NCI-H2196 (cell line): ENCODE measurements around the gene NSF.
"Not testable (repeated sequence)": the region's sequence is repeated elsewhere in the genome, so short reads cannot be mapped to it uniquely, and the experiment has no call there.

ENCODE experiments used
- DNase-seq: peaks from one replicate; lab custom pipeline; 2025; ENCODE audit not compliant: unreplicated experiment; lab: John Stamatoyannopoulos, UW

NSF gene

DNA sequence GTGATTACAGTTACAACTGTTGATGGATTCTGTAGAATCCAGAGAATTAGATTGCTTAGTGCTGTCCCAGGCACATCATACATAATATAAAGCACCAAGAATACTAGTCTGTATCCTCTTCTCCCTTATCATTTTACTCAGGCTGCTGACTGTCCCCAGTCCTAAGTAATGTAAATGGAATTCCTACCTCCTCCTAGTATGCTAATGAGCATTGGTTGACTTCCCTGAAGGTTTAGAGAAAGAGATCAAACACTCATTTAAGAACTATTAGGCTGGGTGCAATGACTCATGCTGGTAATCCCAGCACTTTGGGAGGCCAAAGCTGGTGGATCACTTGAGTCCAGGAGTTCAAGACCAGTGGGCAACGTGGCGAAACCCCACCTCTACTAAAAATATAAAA lies 37.0 kb downstream of the NSF start:
- DNase-seq = not testable (repeated sequence)

- not testable (repeated sequence) for DNase-seq
These were observed 38.4 kb downstream of the NSF start for GRCh38 chr17:46628753-46629436.

- DNase-seq = not testable (repeated sequence)
These were observed 41.7 kb downstream of the NSF start for GRCh38 chr17:46632146-46632545.

GRCh38 chr17:46634844-46635243 lies 44.4 kb downstream of the NSF start:
- DNase-seq = not testable (repeated sequence)

DNA sequence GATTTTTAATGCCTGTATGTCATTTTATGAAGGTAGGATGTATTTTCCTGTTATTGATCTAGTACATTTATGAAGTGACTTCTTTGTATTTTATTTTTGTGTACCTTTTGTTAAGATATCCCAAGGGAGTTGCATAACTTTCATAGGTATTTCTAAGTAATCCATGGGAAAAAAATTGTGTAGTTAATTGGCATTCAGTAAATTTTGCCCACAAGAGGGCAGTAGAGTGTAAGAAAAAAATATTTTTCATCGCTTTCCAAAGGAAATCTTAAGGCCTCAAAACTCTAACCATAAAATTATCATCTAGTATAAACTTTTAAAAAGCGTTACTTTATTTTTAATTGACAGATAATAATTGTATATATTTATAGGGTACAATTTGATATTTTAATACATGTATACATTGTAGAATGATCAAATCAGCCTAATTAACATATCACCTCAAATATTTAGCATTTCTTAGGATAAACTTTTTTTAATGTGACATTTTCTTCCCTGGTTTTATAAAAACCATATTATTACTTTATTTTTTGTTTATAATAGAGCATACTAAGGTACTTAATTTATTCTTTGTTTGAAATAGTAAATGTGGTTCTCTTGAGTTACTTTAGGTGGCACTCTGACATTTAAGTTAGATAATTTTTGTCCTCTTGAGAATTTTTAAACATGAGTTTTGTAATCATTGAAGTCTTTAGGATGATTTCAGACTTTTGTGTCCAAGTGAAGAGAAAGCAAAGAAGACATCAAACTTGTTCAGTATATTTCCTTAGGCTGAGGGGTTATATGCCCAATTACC lies 51.6 kb downstream of the NSF start:
- DNase-seq = not testable (repeated sequence)

DNA sequence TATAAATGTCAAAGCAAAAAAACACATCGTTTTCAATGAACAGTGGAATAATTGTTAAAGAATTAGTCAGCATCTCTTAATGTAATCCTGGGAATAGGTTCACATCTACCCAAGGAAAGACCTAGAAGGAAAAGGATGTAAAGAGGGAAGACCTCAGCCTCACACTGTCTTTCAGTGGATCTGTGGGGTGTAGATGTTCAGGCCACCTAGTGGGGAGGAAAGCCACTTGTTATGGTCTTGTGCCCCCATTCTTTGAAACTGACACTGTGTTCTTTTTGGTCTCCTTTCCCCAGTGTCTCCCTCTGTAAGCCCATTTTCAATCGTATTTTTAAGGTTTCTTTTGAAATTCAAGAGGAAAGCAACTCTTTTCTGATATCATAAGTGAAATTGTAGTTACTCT lies 56.8 kb downstream of the NSF start:
- not testable (repeated sequence) for DNase-seq

GRCh38 chr17:46647688-46648278 lies 57.3 kb downstream of the NSF start:
- DNase-seq = not testable (repeated sequence)

GRCh38 chr17:46649246-46649645 lies 58.8 kb downstream of the NSF start:
- not testable (repeated sequence) for DNase-seq

- not testable (repeated sequence) for DNase-seq
These were observed 61.7 kb downstream of the NSF start for GRCh38 chr17:46652024-46652643.

GRCh38 chr17:46658235-46658634 lies 67.8 kb downstream of the NSF start:
- DNase-seq = not testable (repeated sequence)

DNA sequence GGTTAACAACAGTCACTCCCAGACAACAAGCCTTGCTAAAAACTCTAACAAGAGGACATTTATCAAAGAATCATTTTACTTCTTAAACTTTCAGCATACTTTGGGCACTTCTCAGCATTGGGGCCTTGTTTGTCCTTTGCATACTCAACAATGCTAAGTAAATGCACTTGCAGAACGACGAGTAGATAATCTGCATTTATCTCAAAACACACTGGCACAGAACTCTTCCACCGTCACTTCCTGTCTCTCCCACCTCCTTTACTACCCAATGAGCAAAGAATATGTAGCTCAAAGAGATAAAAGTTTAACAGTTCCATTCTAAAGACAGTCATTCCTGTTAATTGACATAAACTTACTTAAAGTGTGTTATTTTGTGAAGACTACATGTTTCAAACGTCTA lies 69.2 kb downstream of the NSF start:
- not testable (repeated sequence) for DNase-seq

DNA sequence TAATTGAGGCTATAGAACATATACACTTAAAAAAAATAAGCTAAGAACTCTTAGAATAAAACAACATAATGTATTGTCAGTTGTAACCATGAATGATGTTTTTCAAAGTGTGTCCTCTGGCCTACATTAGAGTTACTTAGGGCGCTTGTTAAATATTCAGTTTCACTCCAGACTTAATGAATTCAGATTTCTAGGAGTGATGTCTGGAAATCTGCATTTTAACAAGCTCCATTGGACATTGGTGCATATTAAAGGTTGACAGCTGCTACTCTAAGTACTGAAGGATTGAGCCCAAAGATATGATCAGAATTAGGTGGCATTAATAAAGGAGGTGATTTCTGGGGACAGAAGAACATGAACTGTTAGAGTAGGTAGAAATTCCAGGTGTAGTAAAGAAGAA lies 72.7 kb downstream of the NSF start:
- DNase-seq = not testable (repeated sequence)

- not testable (repeated sequence) for DNase-seq
These were observed 73.1 kb downstream of the NSF start for GRCh38 chr17:46663552-46663951.

DNA sequence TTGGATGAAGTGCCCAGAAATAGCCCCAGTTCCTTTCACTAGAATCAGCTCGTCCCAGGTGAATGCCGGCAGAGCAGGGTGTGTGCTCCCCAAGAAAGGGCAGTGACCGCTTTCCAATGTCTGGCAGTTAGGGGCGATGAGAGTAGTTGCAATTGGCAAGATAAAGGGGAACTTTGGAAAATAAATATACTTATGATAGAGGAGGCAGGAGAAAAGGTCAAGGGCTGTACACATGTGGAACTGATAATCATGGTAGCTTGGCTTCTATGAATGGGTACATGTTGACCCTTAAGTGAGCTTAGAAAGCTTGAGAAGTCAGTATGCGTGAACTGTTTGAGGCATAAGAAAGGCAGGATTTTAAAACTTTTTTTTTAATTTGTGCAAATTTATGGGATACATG lies 75.5 kb downstream of the NSF start:
- DNase-seq = not testable (repeated sequence)

- not testable (repeated sequence) for DNase-seq
These were observed 80.3 kb downstream of the NSF start for GRCh38 chr17:46670789-46671188.

- DNase-seq = not testable (repeated sequence)
These were observed 82.3 kb downstream of the NSF start for GRCh38 chr17:46672777-46673176.

GRCh38 chr17:46677819-46678218 lies 87.3 kb downstream of the NSF start:
- not testable (repeated sequence) for DNase-seq

- not testable (repeated sequence) for DNase-seq
These were observed 93.2 kb downstream of the NSF start for GRCh38 chr17:46683653-46684052.

GRCh38 chr17:46685284-46685683 lies 94.8 kb downstream of the NSF start:
- not testable (repeated sequence) for DNase-seq

DNA sequence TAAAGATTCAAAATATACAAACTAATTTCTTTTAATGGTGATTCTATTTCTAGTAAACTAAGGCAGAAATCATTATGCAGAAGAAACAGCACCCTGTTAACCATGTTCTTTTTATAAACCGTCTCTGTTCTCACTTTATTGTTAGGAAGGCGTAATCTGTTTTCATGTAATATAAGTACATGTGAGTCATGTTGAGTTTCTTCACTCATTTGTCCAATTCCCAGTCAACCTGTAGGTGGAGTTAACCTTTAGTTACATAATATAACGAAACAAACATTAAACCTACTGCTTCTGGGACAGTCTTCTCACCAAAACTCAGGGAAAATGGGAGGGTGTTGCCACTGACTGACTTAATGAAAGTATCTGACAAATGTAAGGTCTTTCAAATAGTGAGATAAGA lies 101.7 kb downstream of the NSF start:
- not testable (repeated sequence) for DNase-seq

GRCh38 chr17:46693283-46693682 lies 102.8 kb downstream of the NSF start:
- DNase-seq = not testable (repeated sequence)
